ENCODE results near the gene GPR139.

The GPR139 gene

GRCh38 chr16:20053336-20053735 is 20.4 kb downstream of the GPR139 start:
- DNase-seq (ENCODE audit: low read depth in 2 of 2), result no peak

- no peak for DNase-seq (ENCODE audit: low read depth in 2 of 2)
Observed at GRCh38 chr16:20051611-20052010, 22.1 kb downstream of the GPR139 start.

- DNase-seq (ENCODE audit: low read depth in 2 of 2), result no peak
Observed at GRCh38 chr16:20051147-20051546, 22.5 kb downstream of the GPR139 start.

GRCh38 chr16:20049831-20050230 is 23.9 kb downstream of the GPR139 start:
- no peak for DNase-seq (ENCODE audit: low read depth in 2 of 2)

- no peak for DNase-seq (ENCODE audit: low read depth in 2 of 2)
Observed at GRCh38 chr16:20045886-20046285, 27.8 kb downstream of the GPR139 start.

- no peak for DNase-seq (ENCODE audit: low read depth in 2 of 2)
Observed at GRCh38 chr16:20042848-20043247, 30.8 kb downstream of the GPR139 start.

GRCh38 chr16:20041924-20042596 is 31.6 kb downstream of the GPR139 start:
- DNase-seq (ENCODE audit: low read depth in 2 of 2), result no peak

- no peak for DNase-seq (ENCODE audit: low read depth in 2 of 2)
Observed at GRCh38 chr16:20040011-20040410, 33.7 kb downstream of the GPR139 start.

- DNase-seq (ENCODE audit: low read depth in 2 of 2), result no peak
Observed at GRCh38 chr16:20029611-20030010, 44.1 kb downstream of the GPR139 start.

- no peak for DNase-seq (ENCODE audit: low read depth in 2 of 2)
Observed at GRCh38 chr16:20026361-20027072, 47.2 kb downstream of the GPR139 start.

GRCh38 chr16:20023190-20023589 is 50.5 kb downstream of the GPR139 start:
- no peak for DNase-seq (ENCODE audit: low read depth in 2 of 2)

- no peak for DNase-seq (ENCODE audit: low read depth in 2 of 2)
Observed at GRCh38 chr16:20020976-20021375, 52.7 kb downstream of the GPR139 start.

- no peak for DNase-seq (ENCODE audit: low read depth in 2 of 2)
Observed at GRCh38 chr16:20020083-20020482, 53.6 kb downstream of the GPR139 start.

- DNase-seq (ENCODE audit: low read depth in 2 of 2), result no peak
Observed at GRCh38 chr16:20016234-20016633, 57.5 kb downstream of the GPR139 start.

- DNase-seq (ENCODE audit: low read depth in 2 of 2), result no peak
Observed at GRCh38 chr16:20004931-20005330, 68.8 kb downstream of the GPR139 start.

GRCh38 chr16:20002936-20003335 is 70.8 kb downstream of the GPR139 start:
- no peak for DNase-seq (ENCODE audit: low read depth in 2 of 2)

- DNase-seq (ENCODE audit: low read depth in 2 of 2), result no peak
Observed at GRCh38 chr16:20001856-20002707, 71.6 kb downstream of the GPR139 start.

- no peak for DNase-seq (ENCODE audit: low read depth in 2 of 2)
Observed at GRCh38 chr16:19997734-19998133, 76.0 kb downstream of the GPR139 start.

- DNase-seq (ENCODE audit: low read depth in 2 of 2), result no peak
Observed at GRCh38 chr16:19997264-19997663, 76.4 kb downstream of the GPR139 start.

GRCh38 chr16:19994466-19995170 is 79.1 kb downstream of the GPR139 start:
- DNase-seq (ENCODE audit: low read depth in 2 of 2), result no peak

- DNase-seq (ENCODE audit: low read depth in 2 of 2), result no peak
Observed at GRCh38 chr16:19991614-19992013, 82.1 kb downstream of the GPR139 start.

- DNase-seq (ENCODE audit: low read depth in 2 of 2), result no peak
Observed at GRCh38 chr16:19984135-19984534, 89.6 kb downstream of the GPR139 start.

Measured in stimulated activated CD8-positive, alpha-beta memory T cell treated with anti-CD3 and anti-CD28 coated beads, Interleukin-7, amount 100 ng/mL, for 1 hour (primary cell).